Measurements from ENCODE around the gene RTKN. TPM values are rescaled to one million over a fixed set of nuclear protein-coding genes. Genes with fewer than 3 reads are reported as not detected.

The RTKN gene
- total RNA-seq, 1 experiment from 2014 or later = 87.1 TPM

DNA sequence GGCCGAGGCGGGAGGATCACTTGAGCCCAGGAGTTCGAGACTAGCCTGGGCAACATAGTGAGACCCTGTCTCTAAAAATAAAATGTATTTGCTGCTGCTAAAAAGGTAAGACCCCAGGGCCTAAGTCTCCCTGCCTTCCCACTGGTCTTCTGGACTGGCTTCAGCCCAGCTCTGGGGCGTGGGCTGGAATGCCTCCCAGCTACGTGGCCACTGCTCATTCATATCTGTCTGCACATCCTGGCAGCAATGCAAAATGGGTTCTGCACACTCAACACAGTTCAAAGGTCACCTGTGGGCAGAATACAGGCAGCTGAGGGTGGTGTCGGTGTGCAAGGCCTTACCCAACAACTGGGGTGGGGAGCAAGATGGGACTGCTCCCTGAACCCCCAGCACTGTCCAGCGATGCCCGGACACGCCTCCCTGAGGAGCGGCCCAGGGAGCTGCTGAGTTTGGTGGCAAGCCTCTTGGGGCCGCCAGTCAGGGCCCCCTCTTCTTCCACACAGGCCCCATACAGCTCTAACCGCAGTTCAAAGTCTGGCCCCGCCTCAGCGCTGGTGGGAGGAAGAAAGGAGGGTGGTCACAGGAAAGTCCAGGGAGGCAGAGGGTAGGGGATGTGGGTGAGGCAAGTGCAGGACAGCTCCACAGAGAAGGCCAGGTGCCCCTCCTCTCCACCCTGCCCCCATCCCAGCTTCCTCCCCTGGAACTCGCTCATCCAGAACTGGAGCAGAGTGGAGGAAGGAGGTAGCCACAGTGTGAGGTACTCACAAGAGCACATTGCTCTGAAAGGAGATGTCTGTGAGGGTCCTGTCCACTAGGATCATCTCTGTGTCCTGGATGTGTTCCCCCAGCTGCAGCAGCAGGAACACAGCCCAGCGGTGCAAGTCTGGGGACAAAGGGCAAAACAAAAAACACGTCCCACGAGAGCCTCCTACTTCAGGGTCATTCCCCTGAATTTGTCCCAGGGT is 12.0 kb downstream of the RTKN start:
- no peak overlapping the region for H3K56ac ChIP-seq (ENCODE audit: insufficient read length, low read depth, low read length)
- peaks cover 42 to 91% (median 79%) of the 10 kb centered on the region in 3 experiments for H3K36me3 Mint-ChIP-seq (ENCODE audit: insufficient read depth in 1 of 3, low read depth in 3 of 3)
- H2AFZ ChIP-seq (ENCODE audit: low read length) = no peak overlapping the region
- no peak overlapping the region for H2BK20ac ChIP-seq (ENCODE audit: low read depth, low read length, poor library complexity, severe bottlenecking)
- peaks cover 0 to 3% of the 10 kb centered on the region in 2 experiments; a peak in 1 of 4 replicates for H3K4me1 Mint-ChIP-seq
- no peak overlapping the region for H3K27ac ChIP-seq (ENCODE audit: insufficient read length, low read depth, low read length)
- H3K79me1 ChIP-seq (ENCODE audit: insufficient read depth, low read depth, low read length, poor library complexity, severe bottlenecking) = no peaks in the 10 kb centered on the region
- no peaks in the 10 kb centered on the region for H3K4me1 ChIP-seq (ENCODE audit: insufficient read depth, low read length)
- no peak overlapping the region for H3K18ac ChIP-seq (ENCODE audit: insufficient read length, low read depth, low read length)
- H2BK5ac ChIP-seq (ENCODE audit: insufficient read length, low read length) = no peak overlapping the region
- no peaks in the 10 kb centered on the region for H3K27me3 ChIP-seq (ENCODE audit: insufficient read depth, low read length)
- no peak overlapping the region for H3K4ac ChIP-seq (ENCODE audit: low read depth, low read length)
- H4K91ac ChIP-seq (ENCODE audit: insufficient read length, low read depth, low read length) = no peak overlapping the region
- H4K5ac ChIP-seq (ENCODE audit: insufficient read length, low read depth, low read length) = no peak overlapping the region
- no peaks in the 10 kb centered on the region for H3K79me2 ChIP-seq (ENCODE audit: insufficient read depth, low read length)
- H3K27ac Mint-ChIP-seq = no peak overlapping the region; a peak in 1 of 7 replicates
- H4K20me1 ChIP-seq (ENCODE audit: control insufficient read depth, insufficient read depth, insufficient read length) = no peaks in the 10 kb centered on the region
- H4K8ac ChIP-seq (replicated peaks; ENCODE audit: insufficient read length, low read depth, low read length) = no peak overlapping the region
- no peak overlapping the region for H3K23ac ChIP-seq (ENCODE audit: insufficient read length, low read depth, low read length)
- no peak overlapping the region for H2AK5ac ChIP-seq (ENCODE audit: insufficient read length, low read length)
- no peak for TF ChIP-seq CTCF (conservative IDR thresholded peaks at IDR 0.05)
- no peak overlapping the region; the same call in 1 of the 2 replicates for H3K14ac ChIP-seq (ENCODE audit: insufficient read depth, low read length)
- H3K9me3 ChIP-seq (ENCODE audit: control insufficient read depth, low read depth, low read length) = no peaks in the 10 kb centered on the region
- DNase-seq = no peak
- no peaks in the 10 kb centered on the region; the same call in 1 of the 2 replicates for H3K27me3 Mint-ChIP-seq (ENCODE audit: low read depth)
- no peak overlapping the region for H3K4me2 ChIP-seq (ENCODE audit: insufficient read depth, insufficient read length, low read length)
- no CpG with 5 or more reads among the region's 18 CpGs for WGBS (ENCODE audit: extremely low coverage, insufficient read length, low lambda C conversion rate)
- H2BK15ac ChIP-seq (ENCODE audit: low read depth, low read length) = no peak overlapping the region
- no peak overlapping the region for H3K9ac ChIP-seq (ENCODE audit: extremely low read depth, insufficient read length, low read length)
- H3K4me3 Mint-ChIP-seq = no peak overlapping the region
- H3K23me2 ChIP-seq (ENCODE audit: insufficient read length, low read depth, low read length, poor library complexity, severe bottlenecking) = no peaks in the 10 kb centered on the region
- H2BK120ac ChIP-seq (ENCODE audit: low read depth, low read length, poor library complexity, severe bottlenecking) = no peak overlapping the region
- no peaks in the 10 kb centered on the region; a peak in 1 of 5 replicates for H3K9me3 Mint-ChIP-seq
- H3T11ph ChIP-seq (ENCODE audit: low read length) = no peak overlapping the region
- no peak overlapping the region for H2BK12ac ChIP-seq (ENCODE audit: insufficient read length, low read depth, low read length)
